GM12878 (cell line): ENCODE results near the gene ABCC5.

ENCODE experiments used
- CTCF ChIP-seq, 3 experiments: IDR thresholded peaks in 2 of 3; conservative IDR thresholded peaks in 1 of 3; 2 replicates each; pipeline ENCODE4 v1.5.1; 2011; ENCODE audit warnings: low read depth in 3 of 3, low read length in 3 of 3, mild to moderate bottlenecking in 3 of 3, control low read depth in 2 of 3, moderate library complexity in 2 of 3, inconsistent platforms in 1 of 3, mixed read lengths in 1 of 3; ENCODE audit not compliant: control insufficient read depth in 2 of 3, insufficient read depth in 1 of 3; ENCODE audit errors: extremely low read depth in 1 of 3
- ELK1 ChIP-seq: IDR thresholded peaks from 2 replicates; pipeline ENCODE4 v1.6.1; 2012; ENCODE audit warnings: low read depth, low read length, improper control_type of control experiment
- HDAC2 ChIP-seq: fragments of 200-600 bp; sonication (generic); IDR thresholded peaks from 2 replicates; pipeline ENCODE4 v1.6.1; 2017
- KDM1A ChIP-seq: fragments of 200-600 bp; sonication (generic); IDR thresholded peaks from 2 replicates; pipeline ENCODE4 v1.6.1; 2016; ENCODE audit warnings: borderline replicate concordance
- POLR2A ChIP-seq: IDR thresholded peaks from 2 replicates; pipeline ENCODE4 v1.6.1; 2011; ENCODE audit warnings: low read depth, mild to moderate bottlenecking, low read length

GRCh38 chr3:184011230-184011876 lies 6.3 kb downstream of the ABCC5 start:
- TF ChIP-seq CTCF (IDR thresholded peaks at IDR 0.05 in 2 of 3, conservative IDR thresholded peaks at IDR 0.05 in 1 of 3; ENCODE audit: control insufficient read depth in 2 of 3, extremely low read depth in 1 of 3, insufficient read depth in 1 of 3, low read depth in 3 of 3, low read length in 3 of 3): no peak
- TF ChIP-seq ELK1: no peak
- no peak for TF ChIP-seq POLR2A
- no peak for TF ChIP-seq HDAC2
- TF ChIP-seq KDM1A: no peak
